Epidermal melanocyte (primary cell): ENCODE measurements around the gene ID1.
"Not testable (repeated sequence)": the region's sequence is repeated elsewhere in the genome, so short reads cannot be mapped to it uniquely, and the experiment has no call there.

ENCODE experiments used
- DNase-seq: peaks from one replicate; pipeline ENCODE4 v3.0.0; 2011; ENCODE audit warnings: low spot score; ENCODE audit not compliant: insufficient read length

ID1 gene

GRCh38 chr20:31573555-31574321, 31.4 kb upstream of the ID1 start:
- no peak for DNase-seq

GRCh38 chr20:31574986-31575385, 30.1 kb upstream of the ID1 start:
- not testable (repeated sequence) for DNase-seq

GRCh38 chr20:31576751-31577150, 28.3 kb upstream of the ID1 start:
- no peak for DNase-seq

GRCh38 chr20:31577194-31577593, 27.9 kb upstream of the ID1 start:
- DNase-seq = no peak

DNA sequence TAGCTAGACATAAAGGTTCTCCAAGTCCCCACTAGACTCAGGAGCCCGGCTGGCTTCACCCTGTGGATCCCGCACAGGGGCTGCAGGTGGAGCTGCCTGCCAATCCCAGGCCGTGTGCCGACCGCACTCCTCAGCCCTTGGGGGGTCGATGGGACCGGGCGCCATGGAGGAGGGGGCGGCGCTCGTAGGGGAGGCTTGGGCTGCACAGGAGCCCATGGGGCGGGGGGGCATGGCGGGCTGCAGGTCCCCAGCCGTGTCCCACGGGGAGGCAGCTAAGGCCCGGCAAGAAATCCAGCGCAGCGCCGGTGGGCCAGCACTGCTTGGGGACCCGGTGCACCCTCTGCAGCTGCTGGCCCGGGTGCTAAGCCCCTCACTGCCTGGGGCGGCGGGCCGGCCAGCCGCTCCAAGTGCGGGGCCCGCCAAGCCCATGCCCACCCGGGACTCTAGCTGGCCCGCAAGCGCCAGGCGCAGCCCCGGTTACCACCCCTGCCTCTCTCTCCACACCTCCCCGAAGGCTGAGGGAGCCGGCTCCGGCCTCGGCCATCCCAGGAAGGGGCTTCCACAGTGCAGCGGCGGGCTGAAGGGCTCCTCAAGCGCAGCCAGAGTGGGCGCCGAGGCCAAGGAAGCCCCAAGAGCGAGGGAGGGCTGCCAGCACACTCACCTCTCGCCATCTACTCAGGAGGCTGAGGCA, 26.5 kb upstream of the ID1 start:
- no peak for DNase-seq

DNA sequence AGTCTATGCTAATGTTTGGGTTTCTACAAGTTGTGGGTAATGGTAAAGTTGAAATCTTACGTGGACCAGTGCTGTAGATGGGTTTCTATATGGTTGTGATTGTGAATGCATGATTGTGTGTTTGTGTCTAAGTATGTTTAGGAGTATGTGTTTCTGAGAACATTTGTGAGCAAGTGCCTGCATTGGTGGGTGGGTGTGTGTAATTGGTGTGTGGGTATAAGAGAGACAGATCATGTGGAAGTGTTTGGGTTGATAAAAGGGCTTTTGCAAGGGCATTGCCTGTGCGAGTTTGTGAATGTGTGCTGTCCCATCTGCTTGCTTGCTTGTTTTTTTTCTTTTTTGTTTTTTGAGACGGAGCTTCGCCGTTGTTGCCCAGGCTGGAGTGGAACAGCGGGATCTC, 25.8 kb upstream of the ID1 start:
- DNase-seq = no peak

- DNase-seq = not testable (repeated sequence)
These were observed 25.0 kb upstream of the ID1 start for GRCh38 chr20:31579941-31580651.

GRCh38 chr20:31580706-31581105, 24.4 kb upstream of the ID1 start:
- DNase-seq = no peak

- DNase-seq = no peak
These were observed 23.7 kb upstream of the ID1 start for GRCh38 chr20:31581391-31581790.

GRCh38 chr20:31587545-31588389, 17.3 kb upstream of the ID1 start:
- no peak for DNase-seq

DNA sequence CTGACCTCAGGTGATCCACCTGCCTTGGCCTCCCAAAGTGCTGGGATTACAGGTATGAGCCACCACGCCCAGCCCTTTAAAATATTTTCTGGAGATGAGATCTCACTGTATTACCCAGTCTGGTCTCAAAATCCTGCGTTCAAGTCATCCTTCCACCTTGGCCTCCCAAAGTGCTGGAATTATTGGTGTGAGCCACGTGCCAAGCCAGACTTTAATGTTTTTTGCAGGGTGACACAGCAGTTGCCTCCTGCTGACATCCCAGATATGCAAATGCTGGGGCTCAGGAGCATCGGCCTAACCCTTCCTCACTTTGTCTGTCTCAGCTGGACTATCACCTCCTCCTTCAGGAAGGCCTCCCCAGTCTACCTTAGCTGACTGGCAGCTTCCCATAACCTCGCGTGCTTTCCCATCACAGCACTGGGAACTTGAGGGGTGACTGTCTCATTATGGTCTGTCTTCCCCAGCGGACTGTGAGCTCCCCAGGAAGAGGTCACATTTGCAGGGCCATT, 14.3 kb upstream of the ID1 start:
- no peak for DNase-seq

DNA sequence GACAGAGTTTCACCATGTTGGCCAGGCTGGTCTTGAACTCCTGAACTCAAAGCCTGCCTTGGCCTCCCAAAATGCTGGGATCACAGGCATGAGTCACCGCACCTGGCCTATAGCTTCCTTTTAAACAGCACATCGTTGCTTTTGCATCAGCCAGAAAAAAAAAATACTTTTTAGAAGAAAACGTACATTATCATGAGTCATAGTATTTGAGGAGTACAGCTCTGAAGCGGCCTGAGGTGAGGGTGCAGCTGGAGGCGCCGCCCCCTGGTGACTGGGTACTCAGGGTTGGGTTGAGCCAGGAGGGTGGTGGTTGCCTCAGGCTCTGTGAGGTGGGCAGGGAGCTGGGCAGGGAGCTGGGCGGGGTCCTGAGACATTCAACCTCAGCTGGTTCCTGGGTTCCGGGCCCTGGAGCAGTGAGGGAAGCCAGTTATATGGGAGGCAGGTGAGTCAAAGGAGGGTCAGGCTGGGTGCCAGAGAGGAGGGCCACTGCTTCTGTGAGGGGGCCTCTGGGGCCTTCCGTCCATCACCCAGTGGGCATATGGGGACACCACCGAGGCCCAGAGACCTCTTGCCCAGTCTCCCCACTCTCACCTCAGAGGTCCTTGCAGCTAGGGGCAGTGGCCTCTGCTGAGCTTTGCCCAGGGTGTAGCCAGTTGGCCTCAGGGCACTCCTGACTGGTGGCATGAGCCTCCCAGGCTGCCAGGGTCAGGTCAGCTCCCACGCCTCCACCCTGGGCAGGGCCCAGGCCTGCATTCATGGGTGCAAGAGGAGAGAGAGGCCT, 11.7 kb upstream of the ID1 start:
- DNase-seq = no peak

DNA sequence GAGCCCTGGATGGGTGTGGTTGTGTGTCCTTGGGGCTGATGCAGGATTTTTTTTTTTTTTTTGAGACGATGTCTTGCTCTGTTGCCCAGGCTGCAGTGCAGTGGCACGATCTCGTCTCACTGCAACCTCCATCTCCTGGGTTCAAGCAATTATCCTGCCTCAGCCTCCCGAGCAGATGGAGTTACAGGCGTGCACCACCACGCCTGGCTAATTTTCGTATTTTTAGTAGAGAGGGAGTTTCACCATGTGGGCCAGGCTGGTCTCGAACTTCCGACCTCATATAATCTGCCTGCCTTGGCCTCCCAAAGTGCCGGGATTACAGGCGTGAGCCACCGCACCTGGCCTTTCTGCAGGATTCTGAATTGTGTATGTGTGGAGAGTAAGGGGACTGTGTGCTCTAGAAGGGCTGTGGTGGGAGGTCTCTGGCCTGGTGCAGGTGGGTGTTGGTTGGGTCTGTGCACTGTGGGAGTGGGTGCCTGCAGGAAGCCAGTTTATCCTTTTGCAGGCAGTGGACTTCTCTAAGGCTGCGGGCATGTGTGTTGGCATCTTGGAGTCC, 11.0 kb upstream of the ID1 start:
- no peak for DNase-seq

DNA sequence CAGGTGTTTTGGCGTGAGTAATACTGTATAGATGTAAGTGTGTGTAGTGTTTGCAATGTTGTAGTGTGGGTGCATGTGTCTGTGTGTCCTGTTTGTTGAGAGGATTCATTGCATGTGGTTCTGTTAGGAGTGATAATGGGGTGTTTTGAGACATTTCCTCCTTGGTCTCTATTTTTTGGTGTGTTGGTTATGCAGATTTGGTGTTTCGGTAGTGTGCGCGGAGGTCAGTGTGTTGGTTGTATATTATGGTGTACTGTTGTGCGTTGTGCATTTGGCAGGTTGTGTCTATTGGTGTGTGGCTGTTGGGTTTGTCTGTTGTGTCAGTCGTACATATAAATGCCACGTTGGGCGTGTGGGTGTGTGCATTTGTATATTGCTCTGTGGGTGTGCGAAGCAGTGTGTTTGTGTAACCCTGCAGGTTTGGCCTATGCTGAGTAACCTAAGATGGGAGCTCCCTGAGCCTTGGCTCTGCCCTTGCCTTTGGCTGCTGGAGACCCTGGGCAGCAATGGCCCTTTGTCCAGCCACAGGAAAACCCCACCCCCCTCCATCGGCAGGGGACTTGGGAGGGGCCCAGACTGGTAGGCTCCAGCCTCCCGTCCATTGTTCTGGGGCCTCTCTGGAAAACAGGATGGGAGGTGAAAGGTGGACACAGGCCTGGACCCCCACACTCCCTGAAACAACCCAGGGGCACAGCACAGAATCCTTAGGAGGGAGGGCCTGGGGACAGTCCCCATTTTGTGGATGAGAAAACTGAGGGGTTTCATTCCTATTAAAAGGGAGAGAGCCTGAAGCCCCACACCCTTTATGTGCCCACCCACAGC, 10.3 kb upstream of the ID1 start:
- DNase-seq = no peak

- no peak for DNase-seq
These were observed 9.8 kb upstream of the ID1 start for GRCh38 chr20:31595380-31595653.

DNA sequence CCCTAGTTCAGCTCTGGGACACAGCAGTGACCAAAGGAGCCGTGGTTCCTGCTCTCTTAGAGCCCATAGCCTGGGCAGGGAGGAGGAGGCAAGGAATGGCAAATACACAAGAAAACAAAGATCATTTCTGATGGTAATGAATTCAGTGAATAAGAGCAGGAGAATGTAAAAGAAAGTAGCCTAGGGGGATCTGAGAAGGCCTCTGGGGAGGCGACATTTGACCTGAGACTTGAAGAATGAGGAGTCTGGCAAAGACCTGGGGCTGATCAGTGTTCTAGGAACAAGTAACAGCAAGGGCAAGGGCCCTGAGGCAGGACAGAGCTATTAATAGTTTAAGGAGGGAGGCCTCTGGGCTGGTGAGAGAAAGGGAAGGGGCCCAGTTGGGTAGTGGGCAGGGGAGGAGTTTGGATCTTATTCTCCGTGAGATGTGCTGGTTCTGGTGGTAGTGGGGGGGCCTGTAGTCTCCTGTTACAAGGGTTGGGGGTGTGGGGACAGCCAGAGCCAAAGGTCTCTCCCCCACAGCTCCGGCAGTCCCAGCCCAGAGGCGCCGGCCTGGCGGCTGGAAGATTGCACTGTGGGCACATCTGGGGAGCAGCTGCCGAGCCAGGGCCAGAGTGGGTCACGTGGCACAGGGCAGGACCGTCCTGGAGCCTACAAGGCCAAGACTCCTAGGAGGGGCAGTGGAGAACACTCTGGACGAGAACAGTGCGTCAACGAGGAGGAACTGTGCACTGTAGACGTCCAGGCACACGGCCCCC, 9.3 kb upstream of the ID1 start:
- peak; percentile 78 for DNase-seq

- DNase-seq = not testable (repeated sequence)
These were observed 8.7 kb upstream of the ID1 start for GRCh38 chr20:31596412-31596715.

GRCh38 chr20:31596831-31597480, 8.1 kb upstream of the ID1 start:
- no peak for DNase-seq

GRCh38 chr20:31597481-31597855, 7.6 kb upstream of the ID1 start:
- DNase-seq = no peak
